NCI-H69 (cell line): ENCODE results near the gene PCDHGA3.

Experiments used
- DNase-seq: peaks from one replicate; lab custom pipeline; 2025; lab: John Stamatoyannopoulos, UW

Gene PCDHGA3

DNA sequence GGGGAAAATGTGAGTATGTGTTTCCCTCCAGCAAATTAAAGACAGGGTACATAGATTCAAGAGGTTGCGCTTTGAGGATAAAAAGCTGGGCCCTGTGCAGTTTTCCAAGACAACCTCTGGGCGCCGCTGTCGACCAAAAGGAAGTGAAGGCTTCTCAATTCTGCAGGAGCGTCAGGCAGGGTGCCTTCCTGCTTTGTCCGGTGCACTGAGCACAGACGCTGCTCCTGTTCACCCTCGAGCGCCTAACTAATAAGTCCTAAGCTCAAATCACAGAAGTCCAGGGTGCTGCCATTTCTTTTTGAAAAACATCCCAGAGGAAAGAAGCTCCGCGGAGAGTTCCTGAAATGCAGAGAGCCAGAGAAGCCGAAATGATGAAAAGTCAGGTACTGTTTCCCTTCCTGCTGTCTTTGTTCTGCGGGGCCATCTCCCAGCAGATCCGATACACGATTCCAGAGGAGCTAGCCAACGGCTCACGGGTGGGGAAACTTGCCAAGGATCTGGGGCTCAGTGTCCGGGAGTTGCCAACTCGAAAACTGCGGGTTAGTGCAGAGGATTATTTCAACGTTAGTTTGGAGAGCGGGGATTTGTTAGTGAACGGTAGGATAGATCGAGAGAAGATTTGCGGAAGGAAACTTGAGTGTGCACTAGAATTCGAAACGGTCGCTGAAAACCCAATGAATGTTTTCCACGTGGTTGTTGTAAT is 6.4 kb downstream of the PCDHGA3 start, which contains the start of gene PCDHGB1:
PCDHGB1 (plus strand) TSS at position 183 of the 703 bp plus-strand sequence; CDS start at position 345, 162 bp downstream.
- DNase-seq: peak; percentile 84

DNA sequence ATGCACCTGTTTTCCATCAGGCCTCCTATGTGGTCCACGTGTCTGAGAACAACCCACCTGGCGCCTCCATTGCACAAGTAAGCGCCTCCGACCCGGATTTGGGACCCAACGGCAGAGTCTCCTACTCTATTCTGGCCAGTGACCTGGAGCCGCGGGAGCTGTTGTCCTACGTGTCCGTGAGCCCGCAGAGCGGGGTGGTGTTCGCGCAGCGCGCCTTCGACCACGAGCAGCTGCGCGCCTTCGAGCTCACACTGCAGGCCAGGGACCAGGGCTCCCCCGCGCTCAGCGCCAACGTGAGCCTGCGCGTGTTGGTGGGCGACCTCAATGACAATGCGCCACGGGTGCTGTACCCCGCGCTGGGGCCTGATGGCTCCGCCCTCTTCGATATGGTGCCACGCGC is 8.0 kb downstream of the PCDHGA3 start:
- DNase-seq: no peak

- peak; percentile 12 for DNase-seq
Observed at GRCh38 chr5:141354900-141355469, 11.4 kb downstream of the PCDHGA3 start, which contains the start of gene PCDHGA4. TSS of gene PCDHGA4 (plus strand) at chr5:141355021. CDS start at chr5:141355108, 87 bp downstream.

GRCh38 chr5:141355641-141356040 is 12.0 kb downstream of the PCDHGA3 start:
- DNase-seq: no peak

- DNase-seq: no peak
Observed at GRCh38 chr5:141356133-141356532, 12.5 kb downstream of the PCDHGA3 start.

GRCh38 chr5:141356950-141357349 is 13.3 kb downstream of the PCDHGA3 start:
- DNase-seq: no peak

DNA sequence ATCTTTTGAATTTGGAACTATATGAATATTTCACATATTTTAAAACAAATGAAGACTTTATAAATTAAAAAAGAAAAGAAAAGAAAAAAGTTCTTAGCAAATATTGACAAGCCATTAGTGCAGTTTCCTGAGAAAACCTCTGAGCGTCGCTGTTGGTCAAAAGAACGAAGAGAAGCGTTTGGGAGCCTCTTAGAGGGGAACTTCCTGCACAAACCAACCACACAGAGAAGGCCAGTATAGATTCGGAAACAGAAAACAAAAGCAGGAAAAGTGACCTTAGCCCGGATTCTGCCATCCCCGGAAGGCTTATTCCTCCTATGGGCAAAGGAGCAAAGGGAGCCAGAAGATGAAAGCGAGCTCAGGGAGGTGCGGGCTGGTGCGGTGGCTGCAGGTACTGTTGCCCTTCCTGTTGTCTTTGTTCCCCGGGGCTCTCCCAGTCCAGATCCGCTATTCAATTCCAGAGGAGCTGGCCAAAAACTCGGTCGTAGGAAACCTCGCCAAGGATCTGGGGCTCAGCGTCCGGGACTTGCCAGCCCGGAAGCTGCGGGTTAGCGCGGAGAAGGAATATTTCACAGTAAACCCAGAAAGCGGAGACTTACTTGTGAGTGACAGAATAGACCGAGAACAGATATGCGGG is 16.3 kb downstream of the PCDHGA3 start, which contains the start of gene PCDHGB2:
PCDHGB2 (plus strand) TSS at position 205 of the 637 bp plus-strand sequence; CDS start at position 347, 142 bp downstream.
- peak; percentile 57 for DNase-seq

DNA sequence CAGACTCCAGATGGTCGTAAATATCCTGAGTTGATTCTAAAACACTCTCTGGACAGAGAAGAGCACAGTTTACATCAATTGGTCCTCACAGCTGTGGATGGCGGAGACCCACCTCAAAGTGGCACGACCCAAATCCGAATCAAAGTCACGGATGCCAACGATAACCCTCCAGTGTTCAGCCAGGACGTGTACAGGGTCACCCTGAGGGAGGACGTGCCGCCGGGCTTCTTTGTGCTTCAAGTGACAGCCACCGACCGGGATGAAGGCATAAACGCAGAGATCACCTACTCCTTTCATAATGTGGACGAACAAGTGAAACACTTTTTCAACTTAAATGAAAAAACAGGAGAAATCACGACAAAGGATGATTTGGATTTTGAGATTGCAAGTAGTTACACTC is 17.1 kb downstream of the PCDHGA3 start:
- DNase-seq: no peak

DNA sequence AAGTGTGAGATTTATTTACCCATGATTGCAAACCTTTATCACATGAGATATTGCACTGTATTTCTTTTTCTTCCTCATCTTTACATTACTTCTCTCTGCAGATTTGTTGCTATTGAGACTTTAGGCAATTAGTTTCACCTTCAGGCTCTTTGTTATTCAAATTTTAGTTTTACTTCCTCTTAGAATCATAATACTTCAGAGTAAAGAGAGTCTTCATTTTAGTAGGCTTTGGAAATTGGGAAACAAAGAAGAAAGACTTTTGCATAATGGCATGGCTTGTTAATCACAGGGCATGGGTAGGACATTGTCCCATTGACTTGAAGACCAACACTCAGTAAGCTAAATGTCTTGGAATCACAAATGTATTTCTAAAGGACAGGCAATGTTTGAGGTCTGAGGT is 19.1 kb downstream of the PCDHGA3 start:
- DNase-seq: no peak

GRCh38 chr5:141363952-141364660 is 20.5 kb downstream of the PCDHGA3 start, which contains the start of gene PCDHGA5:
TSS of gene PCDHGA5 (plus strand) at chr5:141364162. CDS start at chr5:141364331, 169 bp downstream.
- DNase-seq: no peak

- DNase-seq: no peak
Observed at GRCh38 chr5:141366016-141366896, 22.6 kb downstream of the PCDHGA3 start.

- DNase-seq: no peak
Observed at GRCh38 chr5:141369994-141370848, 26.6 kb downstream of the PCDHGA3 start, which contains the start of gene PCDHGB3. TSS of gene PCDHGB3 (plus strand) at chr5:141370242. CDS start at chr5:141370395, 153 bp downstream.

DNA sequence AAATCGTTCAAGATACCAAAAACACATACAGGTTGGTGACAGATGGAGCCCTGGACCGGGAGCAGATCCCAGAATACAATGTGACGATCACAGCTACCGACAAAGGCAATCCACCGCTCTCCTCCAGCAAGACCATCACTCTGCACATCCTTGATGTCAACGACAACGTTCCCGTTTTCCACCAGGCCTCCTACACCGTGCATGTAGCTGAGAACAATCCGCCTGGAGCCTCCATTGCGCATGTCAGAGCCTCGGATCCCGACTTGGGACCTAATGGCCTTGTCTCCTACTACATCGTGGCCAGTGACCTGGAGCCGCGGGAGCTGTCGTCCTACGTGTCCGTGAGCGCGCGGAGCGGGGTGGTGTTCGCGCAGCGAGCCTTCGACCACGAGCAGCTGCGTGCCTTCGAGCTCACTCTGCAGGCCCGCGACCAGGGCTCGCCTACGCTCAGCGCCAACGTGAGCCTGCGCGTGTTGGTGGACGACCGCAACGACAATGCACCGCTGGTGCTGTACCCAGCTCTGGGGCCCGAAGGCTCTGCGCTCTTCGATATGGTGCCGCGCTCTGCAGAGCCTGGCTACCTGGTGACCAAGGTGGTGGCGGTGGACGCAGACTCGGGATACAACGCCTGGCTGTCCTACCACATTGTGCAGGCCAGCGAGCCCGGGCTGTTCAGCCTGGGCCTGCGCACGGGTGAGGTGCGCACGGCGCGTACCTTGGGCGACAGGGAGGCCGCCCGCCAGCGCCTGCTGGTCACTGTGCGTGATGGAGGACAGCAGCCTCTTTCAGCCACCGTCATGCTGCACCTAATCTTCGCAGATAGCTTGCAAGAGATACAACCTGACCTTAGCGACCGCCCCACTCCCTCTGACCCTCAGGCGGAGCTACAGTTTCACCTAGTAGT is 28.2 kb downstream of the PCDHGA3 start:
- DNase-seq: no peak

- peak; percentile 25 for DNase-seq
Observed at GRCh38 chr5:141373673-141374317, 30.2 kb downstream of the PCDHGA3 start, which contains the start of gene PCDHGA6. TSS of gene PCDHGA6 (plus strand) at chr5:141373891. CDS start at chr5:141374084, 193 bp downstream.

DNA sequence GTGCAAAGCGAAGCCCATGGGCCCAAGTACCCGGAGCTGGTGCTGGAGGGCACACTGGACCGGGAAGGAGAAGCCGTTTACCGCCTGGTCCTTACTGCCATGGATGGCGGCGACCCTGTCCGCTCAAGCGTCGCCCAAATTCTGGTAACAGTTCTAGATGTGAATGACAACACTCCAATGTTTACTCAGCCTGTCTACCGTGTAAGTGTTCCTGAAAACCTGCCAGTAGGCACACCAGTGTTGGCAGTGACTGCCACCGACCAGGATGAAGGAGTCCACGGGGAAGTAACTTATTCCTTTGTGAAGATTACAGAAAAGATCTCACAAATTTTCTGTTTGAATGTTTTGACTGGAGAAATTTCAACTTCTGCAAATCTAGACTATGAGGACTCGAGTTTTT is 31.0 kb downstream of the PCDHGA3 start:
- DNase-seq: no peak

DNA sequence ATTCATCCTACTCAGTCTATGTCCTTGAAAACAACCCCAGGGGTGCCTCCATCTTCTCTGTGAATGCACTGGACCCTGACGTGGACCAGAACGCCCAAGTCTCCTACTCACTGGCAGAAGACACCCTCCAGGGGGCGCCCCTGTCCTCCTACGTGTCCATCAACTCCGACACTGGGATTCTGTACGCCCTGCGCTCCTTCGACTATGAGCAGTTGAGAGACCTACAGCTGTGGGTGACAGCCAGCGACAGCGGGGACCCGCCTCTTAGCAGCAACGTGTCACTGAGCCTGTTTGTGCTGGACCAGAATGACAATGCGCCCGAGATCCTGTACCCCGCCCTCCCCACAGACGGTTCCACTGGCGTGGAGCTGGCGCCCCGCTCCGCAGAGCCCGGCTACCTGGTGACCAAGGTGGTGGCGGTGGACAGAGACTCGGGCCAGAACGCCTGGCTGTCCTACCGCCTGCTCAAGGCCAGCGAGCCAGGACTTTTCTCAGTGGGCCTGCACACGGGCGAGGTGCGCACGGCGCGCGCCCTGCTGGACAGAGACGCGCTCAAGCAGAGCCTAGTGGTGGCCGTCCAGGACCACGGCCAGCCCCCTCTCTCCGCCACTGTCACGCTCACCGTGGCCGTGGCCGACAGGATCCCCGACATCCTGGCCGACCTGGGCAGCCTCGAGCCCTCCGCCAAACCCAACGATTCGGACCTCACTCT is 32.0 kb downstream of the PCDHGA3 start:
- DNase-seq: peak; percentile 11

- DNase-seq: no peak
Observed at GRCh38 chr5:141382469-141383294, 39.1 kb downstream of the PCDHGA3 start, which contains the start of gene PCDHGA7. TSS of gene PCDHGA7 (plus strand) at chr5:141382742. CDS start at chr5:141382900, 158 bp downstream.
